NCI-H1694 treated with DMSO at 0.1 percent for 48 hours (cell line): ENCODE results near the gene ADAMTS17.

Experiments
- DNase-seq: peaks from one replicate; lab custom pipeline; 2025; lab: John Stamatoyannopoulos, UW

ADAMTS17 gene

GRCh38 chr15:100170291-100171210 is 171.2 kb downstream of the ADAMTS17 start:
- DNase-seq: no peak

GRCh38 chr15:100169615-100170290 is 172.0 kb downstream of the ADAMTS17 start:
- DNase-seq: no peak

GRCh38 chr15:100168787-100169186 is 173.0 kb downstream of the ADAMTS17 start:
- DNase-seq: no peak

GRCh38 chr15:100167884-100168375 is 173.8 kb downstream of the ADAMTS17 start:
- DNase-seq: no peak

GRCh38 chr15:100166313-100166712 is 175.5 kb downstream of the ADAMTS17 start:
- DNase-seq: no peak

GRCh38 chr15:100163961-100164360 is 177.8 kb downstream of the ADAMTS17 start:
- DNase-seq: no peak

- no peak for DNase-seq
Observed at GRCh38 chr15:100160953-100161352, 180.8 kb downstream of the ADAMTS17 start.

GRCh38 chr15:100159436-100159835 is 182.3 kb downstream of the ADAMTS17 start:
- DNase-seq: no peak

- DNase-seq: no peak
Observed at GRCh38 chr15:100158356-100158755, 183.4 kb downstream of the ADAMTS17 start.

GRCh38 chr15:100156201-100156600 is 185.6 kb downstream of the ADAMTS17 start:
- DNase-seq: no peak

GRCh38 chr15:100154338-100154737 is 187.4 kb downstream of the ADAMTS17 start:
- no peak for DNase-seq

GRCh38 chr15:100152463-100152862 is 189.3 kb downstream of the ADAMTS17 start:
- no peak for DNase-seq

- DNase-seq: no peak
Observed at GRCh38 chr15:100150906-100151305, 190.9 kb downstream of the ADAMTS17 start.

GRCh38 chr15:100147828-100148227 is 193.9 kb downstream of the ADAMTS17 start:
- DNase-seq: no peak

- DNase-seq: no peak
Observed at GRCh38 chr15:100143378-100143777, 198.4 kb downstream of the ADAMTS17 start.

GRCh38 chr15:100141311-100142001 is 200.3 kb downstream of the ADAMTS17 start:
- DNase-seq: no peak

GRCh38 chr15:100140527-100141308 is 201.1 kb downstream of the ADAMTS17 start:
- no peak for DNase-seq

GRCh38 chr15:100134586-100134985 is 207.2 kb downstream of the ADAMTS17 start:
- DNase-seq: no peak

GRCh38 chr15:100134089-100134583 is 207.6 kb downstream of the ADAMTS17 start:
- no peak for DNase-seq

GRCh38 chr15:100133001-100133400 is 208.8 kb downstream of the ADAMTS17 start:
- DNase-seq: no peak

GRCh38 chr15:100132309-100132708 is 209.5 kb downstream of the ADAMTS17 start:
- no peak for DNase-seq
